ENCODE measurements around the gene CHST11.

The CHST11 gene

DNA sequence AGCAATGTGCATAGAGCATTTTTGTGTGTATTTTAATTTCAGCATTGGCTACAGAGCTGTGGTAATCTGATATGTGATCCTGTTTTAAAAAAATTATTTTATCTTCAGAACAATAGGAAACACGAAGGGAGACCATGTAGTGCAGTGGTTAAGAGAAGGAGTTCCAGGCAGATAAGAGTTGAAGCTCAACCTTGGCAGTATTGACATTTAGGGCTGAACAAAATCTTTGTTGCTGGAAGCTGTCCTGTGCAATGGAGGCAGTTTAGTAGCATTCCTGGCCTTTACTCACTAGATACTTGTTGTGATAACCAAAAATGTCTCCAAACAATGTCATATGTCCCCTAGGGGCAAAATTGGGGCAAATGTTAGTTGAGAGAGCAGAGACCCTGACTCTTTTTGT, 59.2 kb downstream of the CHST11 start:
- H3K4me1 ChIP-seq (ENCODE audit: control insufficient read depth, insufficient read depth, low read length): peaks cover 5% of the 10 kb centered on the region

DNA sequence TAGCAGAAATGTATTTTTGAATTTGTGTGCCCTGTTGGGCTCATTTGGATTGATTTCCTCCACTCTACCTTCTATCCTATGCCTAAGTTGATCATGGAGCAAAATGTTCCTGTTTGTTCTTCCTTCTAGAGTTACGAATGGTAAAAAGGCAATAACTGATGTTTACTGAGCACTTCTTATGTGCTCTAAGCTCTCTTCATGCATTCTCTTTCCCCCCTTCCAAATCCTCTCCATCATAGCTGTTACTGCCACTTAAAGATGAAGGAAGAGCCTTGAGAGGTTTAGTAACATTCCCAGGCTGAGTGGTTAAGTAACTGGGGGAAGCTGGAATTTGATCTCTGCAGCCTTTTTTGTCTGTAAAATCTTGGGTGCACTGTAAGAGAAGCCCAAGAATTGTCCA, 60.1 kb downstream of the CHST11 start:
- Histone ChIP-seq H3K27me3 (ENCODE audit: control insufficient read depth in 1 of 2, insufficient read depth in 2 of 2, low read length in 2 of 2) (no peaks in the 10 kb centered on the region), H3K4me3 (ENCODE audit: low read length in 2 of 2) (no peak overlapping the region), H3K9ac (ENCODE audit: low read length in 2 of 2) (no peak overlapping the region), H3K9me3 (ENCODE audit: control insufficient read depth in 2 of 2, low read length in 2 of 2) (no peaks in the 10 kb centered on the region), H3K4me1 (ENCODE audit: control insufficient read depth, insufficient read depth, low read length) (peaks cover 5% of the 10 kb centered on the region), H3K27ac (ENCODE audit: low read length) (no peak overlapping the region), H3K36me3 (ENCODE audit: control insufficient read depth in 2 of 2, insufficient read depth in 2 of 2, low read length in 2 of 2) (no peaks in the 10 kb centered on the region)

More for the DNA sequence above, 59.2 kb downstream of the CHST11 start:
- no peaks in the 10 kb centered on the region for H3K36me3 ChIP-seq (ENCODE audit: control insufficient read depth in 2 of 2, insufficient read depth in 2 of 2, low read length in 2 of 2)
- H3K27ac ChIP-seq (ENCODE audit: low read length): no peak overlapping the region
- no peaks in the 10 kb centered on the region for H3K9me3 ChIP-seq (ENCODE audit: control insufficient read depth in 2 of 2, low read length in 2 of 2)
- no peak overlapping the region for H3K4me3 ChIP-seq (ENCODE audit: low read length in 2 of 2)
- H3K9ac ChIP-seq (ENCODE audit: low read length in 2 of 2): no peak overlapping the region
- H3K27me3 ChIP-seq (ENCODE audit: control insufficient read depth in 1 of 2, insufficient read depth in 2 of 2, low read length in 2 of 2): no peaks in the 10 kb centered on the region

DNA sequence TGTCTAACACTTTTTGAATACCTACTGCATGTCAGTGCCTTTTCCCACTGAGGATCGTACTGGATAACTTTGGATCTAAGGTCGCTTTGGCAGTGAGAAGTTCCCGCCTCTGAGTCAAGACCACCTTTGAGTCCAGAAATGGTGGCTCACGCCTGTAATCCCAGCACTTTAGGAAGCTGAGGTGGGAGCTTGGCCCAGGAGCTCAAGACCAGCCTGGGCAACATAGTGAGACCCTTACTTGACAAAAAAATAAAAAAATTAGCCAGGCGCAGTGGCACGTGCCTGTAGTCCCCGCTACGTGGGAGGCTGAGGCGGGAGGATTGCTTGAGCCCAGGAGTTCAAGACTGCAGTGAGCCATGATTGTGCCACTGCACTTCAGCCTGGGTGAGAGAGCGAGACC, 61.1 kb downstream of the CHST11 start:
- Histone ChIP-seq H3K9me3 (ENCODE audit: control insufficient read depth in 2 of 2, low read length in 2 of 2) (no peaks in the 10 kb centered on the region), H3K4me1 (ENCODE audit: control insufficient read depth, insufficient read depth, low read length) (peaks cover 5% of the 10 kb centered on the region), H3K4me3 (ENCODE audit: low read length in 2 of 2) (no peak overlapping the region), H3K27ac (ENCODE audit: low read length) (no peak overlapping the region), H3K9ac (ENCODE audit: low read length in 2 of 2) (no peak overlapping the region), H3K36me3 (ENCODE audit: control insufficient read depth in 2 of 2, insufficient read depth in 2 of 2, low read length in 2 of 2) (no peaks in the 10 kb centered on the region), H3K27me3 (ENCODE audit: control insufficient read depth in 1 of 2, insufficient read depth in 2 of 2, low read length in 2 of 2) (no peaks in the 10 kb centered on the region)

DNA sequence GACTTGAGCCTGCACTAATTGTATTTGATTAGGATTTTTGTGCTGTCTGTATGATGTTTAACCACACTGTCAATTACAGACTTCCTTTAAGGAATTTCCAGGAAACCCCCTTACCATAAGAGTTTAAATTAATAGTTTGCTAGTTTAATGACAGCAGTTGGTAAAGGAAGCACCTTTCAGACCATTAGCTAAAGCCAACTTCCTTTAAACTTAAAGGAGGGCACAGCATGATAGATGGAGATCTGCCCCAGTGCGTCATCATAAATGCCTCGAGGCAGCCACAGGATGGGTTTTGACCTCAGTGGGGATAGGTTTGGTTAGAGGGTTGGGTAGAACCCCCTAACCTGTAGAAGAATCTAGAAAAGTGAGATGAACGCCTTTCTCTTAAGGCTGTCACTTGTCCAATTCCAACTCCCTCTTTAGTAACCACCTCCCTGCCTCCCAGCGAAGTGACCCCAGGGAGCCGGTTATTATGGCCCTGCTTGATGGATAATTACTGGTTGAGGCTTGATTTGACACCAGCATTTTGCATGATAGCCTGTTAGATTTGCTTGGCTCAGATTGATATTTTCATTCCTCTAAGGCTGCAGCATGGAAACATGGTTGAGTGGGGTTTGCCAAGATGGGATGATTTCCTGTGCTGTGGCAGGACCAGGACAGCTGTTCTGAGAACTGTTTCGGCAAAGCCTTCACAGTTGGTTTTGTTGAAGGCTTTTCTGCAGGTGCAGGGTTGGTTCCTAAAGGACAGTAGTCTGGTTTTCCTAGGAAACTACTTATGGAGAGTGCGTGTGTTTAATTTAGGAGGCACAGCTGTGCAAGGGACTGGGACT, 62.7 kb downstream of the CHST11 start:
- H3K4me1 ChIP-seq (ENCODE audit: control insufficient read depth, insufficient read depth, low read length): peaks cover 7% of the 10 kb centered on the region
- H3K4me3 ChIP-seq (ENCODE audit: low read length in 2 of 2): no peak overlapping the region
- H3K27ac ChIP-seq (ENCODE audit: low read length): no peak overlapping the region
- H3K36me3 ChIP-seq (ENCODE audit: control insufficient read depth in 2 of 2, insufficient read depth in 2 of 2, low read length in 2 of 2): no peaks in the 10 kb centered on the region
- H3K9ac ChIP-seq (ENCODE audit: low read length in 2 of 2): no peak overlapping the region
- H3K27me3 ChIP-seq (ENCODE audit: control insufficient read depth in 1 of 2, insufficient read depth in 2 of 2, low read length in 2 of 2): no peaks in the 10 kb centered on the region
- H3K9me3 ChIP-seq (ENCODE audit: control insufficient read depth in 2 of 2, low read length in 2 of 2): no peaks in the 10 kb centered on the region

DNA sequence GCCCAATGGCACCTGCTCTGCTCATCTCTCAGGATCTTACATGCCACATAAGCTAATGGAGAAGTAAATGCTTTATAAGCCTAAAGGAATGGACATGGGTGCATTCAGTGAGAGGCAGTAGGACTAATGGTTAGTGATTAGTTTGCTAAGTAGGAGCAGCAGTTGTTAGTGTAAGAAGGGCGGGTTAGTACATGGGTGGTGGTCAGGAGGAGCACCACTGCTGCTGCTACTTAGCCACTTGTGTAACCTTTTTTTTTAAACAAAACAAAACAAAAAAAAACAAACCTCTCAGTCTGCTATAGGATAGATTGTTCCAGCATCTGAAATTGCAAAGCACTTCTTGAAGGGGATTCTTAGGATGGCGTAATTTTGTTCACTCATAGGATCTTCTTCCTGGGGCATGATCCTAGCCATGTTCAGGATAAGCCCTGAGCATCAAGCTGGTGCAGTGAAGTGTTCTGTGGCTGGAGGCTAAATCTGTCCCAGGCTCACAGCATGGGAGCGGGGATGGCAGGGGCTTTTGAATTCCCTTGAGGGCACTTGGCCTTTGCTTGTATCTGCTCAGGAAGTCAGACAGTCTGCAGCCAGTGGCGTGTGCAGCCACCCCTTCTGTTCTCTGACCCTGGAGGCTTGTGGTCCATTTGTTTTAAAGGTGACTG, 63.6 kb downstream of the CHST11 start:
- Histone ChIP-seq H3K27me3 (ENCODE audit: control insufficient read depth in 1 of 2, insufficient read depth in 2 of 2, low read length in 2 of 2) (no peaks in the 10 kb centered on the region), H3K9ac (ENCODE audit: low read length in 2 of 2) (no peak overlapping the region), H3K36me3 (ENCODE audit: control insufficient read depth in 2 of 2, insufficient read depth in 2 of 2, low read length in 2 of 2) (no peaks in the 10 kb centered on the region), H3K4me1 (ENCODE audit: control insufficient read depth, insufficient read depth, low read length) (peaks cover 7% of the 10 kb centered on the region), H3K4me3 (ENCODE audit: low read length in 2 of 2) (no peak overlapping the region), H3K9me3 (ENCODE audit: control insufficient read depth in 2 of 2, low read length in 2 of 2) (no peaks in the 10 kb centered on the region), H3K27ac (ENCODE audit: low read length) (no peak overlapping the region)

DNA sequence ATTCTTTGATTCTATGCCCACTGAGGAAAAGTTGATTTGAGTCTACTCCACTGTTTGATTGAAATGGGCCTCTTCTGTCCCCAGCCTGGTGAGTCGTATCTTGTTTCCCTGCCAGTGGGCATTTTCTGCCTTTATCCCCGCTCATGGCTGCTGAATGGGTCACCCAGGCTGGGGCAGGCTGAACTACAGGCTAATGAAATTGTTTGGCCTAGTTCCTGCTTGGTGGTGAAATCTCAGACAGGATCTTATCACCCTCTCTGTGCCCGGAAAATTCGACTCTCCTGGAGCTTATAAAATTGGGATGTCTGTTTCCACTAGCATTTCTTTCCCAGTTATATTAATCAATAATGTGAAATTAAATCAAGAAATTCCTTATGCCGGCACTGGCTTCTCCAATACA, 65.0 kb downstream of the CHST11 start:
- no peak overlapping the region for H3K9ac ChIP-seq (ENCODE audit: low read length in 2 of 2)
- no peak overlapping the region for H3K4me3 ChIP-seq (ENCODE audit: low read length in 2 of 2)
- H3K9me3 ChIP-seq (ENCODE audit: control insufficient read depth in 2 of 2, low read length in 2 of 2): no peaks in the 10 kb centered on the region
- no peaks in the 10 kb centered on the region for H3K36me3 ChIP-seq (ENCODE audit: control insufficient read depth in 2 of 2, insufficient read depth in 2 of 2, low read length in 2 of 2)
- no peaks in the 10 kb centered on the region for H3K27me3 ChIP-seq (ENCODE audit: control insufficient read depth in 1 of 2, insufficient read depth in 2 of 2, low read length in 2 of 2)
- no peak overlapping the region for H3K27ac ChIP-seq (ENCODE audit: low read length)
- H3K4me1 ChIP-seq (ENCODE audit: control insufficient read depth, insufficient read depth, low read length): peaks cover 12% of the 10 kb centered on the region

DNA sequence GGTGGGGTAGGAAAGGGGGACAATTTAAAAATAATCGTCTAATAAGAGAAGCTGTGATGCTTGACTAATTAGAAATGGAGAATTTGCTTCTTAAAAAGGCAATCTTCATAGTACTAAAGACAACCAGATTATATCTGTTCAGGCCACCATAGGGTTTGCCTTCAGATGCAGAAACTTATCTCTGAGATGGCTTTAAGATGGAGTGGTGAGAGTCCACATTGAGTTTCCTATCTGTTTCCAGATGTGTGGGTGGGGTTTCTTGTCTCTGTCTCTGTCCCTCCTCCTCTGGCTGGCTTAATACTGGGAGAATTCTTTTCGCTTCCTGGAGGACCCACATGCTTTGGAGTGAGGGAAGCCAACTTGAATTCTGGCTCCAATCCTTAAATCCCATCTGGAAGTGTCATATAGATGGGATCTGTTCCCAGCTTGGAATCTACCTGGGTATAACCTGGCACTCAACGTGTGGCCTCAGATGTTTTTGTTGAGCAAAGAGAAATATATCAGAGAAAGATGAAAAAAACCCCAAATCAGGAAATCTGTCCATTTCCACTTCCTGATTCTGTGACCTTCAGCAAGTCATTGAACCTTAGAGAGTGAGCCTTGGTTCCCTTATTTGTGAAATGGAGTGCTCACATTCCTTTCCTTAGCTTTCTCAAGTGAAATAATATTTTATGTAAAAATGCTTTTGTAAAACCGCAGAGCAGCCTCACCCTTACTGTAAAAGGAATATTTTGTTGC, 66.4 kb downstream of the CHST11 start:
- Histone ChIP-seq H3K4me1 (ENCODE audit: control insufficient read depth, insufficient read depth, low read length) (peaks cover 15% of the 10 kb centered on the region), H3K27ac (ENCODE audit: low read length) (no peak overlapping the region)

DNA sequence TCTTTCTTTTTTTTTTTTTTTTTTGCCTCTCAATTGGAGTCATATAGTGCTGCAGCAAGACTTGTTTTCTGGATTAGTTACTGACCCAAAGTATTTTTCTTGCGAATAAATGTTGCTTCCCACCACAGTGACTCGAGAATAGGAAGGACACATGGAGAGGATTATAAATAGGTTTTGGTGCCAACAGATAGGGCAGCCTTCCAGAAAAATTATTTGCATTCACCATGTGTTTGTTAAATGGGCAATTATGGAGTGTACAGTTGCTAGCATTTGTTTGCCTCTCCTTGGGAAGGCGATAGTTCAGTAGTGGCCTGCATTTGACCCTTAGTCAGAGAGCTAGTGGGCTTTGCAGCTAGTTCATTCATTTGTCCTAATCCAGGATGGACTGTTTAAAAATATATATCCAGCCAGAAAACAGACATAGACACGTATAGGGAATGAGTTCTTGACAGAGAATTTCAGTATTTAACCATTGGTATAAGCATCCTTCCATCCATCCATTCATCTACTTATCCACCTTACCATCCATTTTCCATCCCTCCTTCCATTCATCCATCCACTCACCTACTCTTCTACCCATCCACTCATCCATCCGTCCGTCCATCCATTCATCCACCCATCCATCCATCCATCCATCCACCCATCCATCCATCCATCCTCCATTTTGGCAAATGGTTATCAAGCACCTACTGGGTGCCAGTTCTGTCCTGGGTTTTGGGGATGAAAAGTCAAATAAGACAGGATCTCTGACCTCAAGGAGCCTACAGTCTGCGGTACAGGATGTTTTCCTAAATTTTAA, 67.5 kb downstream of the CHST11 start:
- Histone ChIP-seq H3K9me3 (ENCODE audit: control insufficient read depth in 2 of 2, low read length in 2 of 2) (no peaks in the 10 kb centered on the region), H3K4me3 (ENCODE audit: low read length in 2 of 2) (no peak overlapping the region), H3K36me3 (ENCODE audit: control insufficient read depth in 2 of 2, insufficient read depth in 2 of 2, low read length in 2 of 2) (no peaks in the 10 kb centered on the region), H3K27ac (ENCODE audit: low read length) (no peak overlapping the region), H3K9ac (ENCODE audit: low read length in 2 of 2) (no peak overlapping the region), H3K27me3 (ENCODE audit: control insufficient read depth in 1 of 2, insufficient read depth in 2 of 2, low read length in 2 of 2) (no peaks in the 10 kb centered on the region), H3K4me1 (ENCODE audit: control insufficient read depth, insufficient read depth, low read length) (peaks cover 15% of the 10 kb centered on the region)

More for the DNA sequence above, 66.4 kb downstream of the CHST11 start:
- Histone ChIP-seq H3K27me3 (ENCODE audit: control insufficient read depth in 1 of 2, insufficient read depth in 2 of 2, low read length in 2 of 2) (no peaks in the 10 kb centered on the region), H3K9ac (ENCODE audit: low read length in 2 of 2) (no peak overlapping the region), H3K36me3 (ENCODE audit: control insufficient read depth in 2 of 2, insufficient read depth in 2 of 2, low read length in 2 of 2) (no peaks in the 10 kb centered on the region), H3K4me3 (ENCODE audit: low read length in 2 of 2) (no peak overlapping the region), H3K9me3 (ENCODE audit: control insufficient read depth in 2 of 2, low read length in 2 of 2) (no peaks in the 10 kb centered on the region)

DNA sequence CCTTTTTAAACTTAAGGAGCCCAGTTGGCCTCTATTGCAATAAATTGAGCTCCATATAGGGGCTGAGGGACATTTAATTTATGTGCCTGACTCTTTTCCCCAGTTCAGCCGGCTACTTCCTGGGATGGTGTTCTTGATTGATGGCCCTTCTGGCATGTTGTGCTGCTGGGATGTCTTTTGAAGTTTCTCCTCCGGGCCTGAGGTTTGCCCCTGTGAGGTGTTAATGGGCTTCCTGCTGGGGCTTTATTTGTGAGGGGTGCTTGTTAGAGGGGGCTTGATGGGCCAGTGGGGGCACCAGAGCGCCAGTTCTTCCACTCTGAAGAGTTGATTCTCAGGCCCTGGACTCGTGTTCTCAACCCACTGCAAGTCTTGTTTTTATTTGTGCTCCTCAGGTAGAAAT, 69.6 kb downstream of the CHST11 start:
- no peaks in the 10 kb centered on the region for H3K27me3 ChIP-seq (ENCODE audit: control insufficient read depth in 1 of 2, insufficient read depth in 2 of 2, low read length in 2 of 2)
- H3K9ac ChIP-seq (ENCODE audit: low read length in 2 of 2): no peak overlapping the region
- H3K9me3 ChIP-seq (ENCODE audit: control insufficient read depth in 2 of 2, low read length in 2 of 2): no peaks in the 10 kb centered on the region
- no peak overlapping the region for H3K4me3 ChIP-seq (ENCODE audit: low read length in 2 of 2)
- H3K36me3 ChIP-seq (ENCODE audit: control insufficient read depth in 2 of 2, insufficient read depth in 2 of 2, low read length in 2 of 2): no peaks in the 10 kb centered on the region
- H3K27ac ChIP-seq (ENCODE audit: low read length): no peak overlapping the region
- peaks cover 13% of the 10 kb centered on the region for H3K4me1 ChIP-seq (ENCODE audit: control insufficient read depth, insufficient read depth, low read length)

DNA sequence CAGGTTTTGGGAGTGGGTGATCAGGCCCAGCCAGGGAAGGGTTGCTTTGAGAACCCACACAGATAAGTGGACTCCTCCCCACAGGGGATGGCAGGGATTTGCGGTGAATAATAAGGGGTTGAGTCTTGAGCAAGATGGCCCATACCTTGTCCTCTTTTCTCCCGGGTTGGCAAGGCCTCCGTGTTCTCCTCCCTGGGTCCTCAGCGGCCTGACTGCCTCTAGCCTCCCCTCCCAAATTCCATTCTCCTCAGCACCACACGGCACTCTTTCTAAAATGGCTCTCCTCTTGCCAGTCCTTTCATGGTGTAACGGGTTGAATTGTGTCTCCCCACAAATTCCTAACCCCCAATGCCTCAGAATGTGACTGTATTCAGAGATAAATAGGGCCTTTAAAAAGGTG, 70.0 kb downstream of the CHST11 start:
- no peaks in the 10 kb centered on the region for H3K9me3 ChIP-seq (ENCODE audit: control insufficient read depth in 2 of 2, low read length in 2 of 2)
- H3K36me3 ChIP-seq (ENCODE audit: control insufficient read depth in 2 of 2, insufficient read depth in 2 of 2, low read length in 2 of 2): no peaks in the 10 kb centered on the region
- H3K27me3 ChIP-seq (ENCODE audit: control insufficient read depth in 1 of 2, insufficient read depth in 2 of 2, low read length in 2 of 2): no peaks in the 10 kb centered on the region
- no peak overlapping the region for H3K27ac ChIP-seq (ENCODE audit: low read length)
- H3K4me1 ChIP-seq (ENCODE audit: control insufficient read depth, insufficient read depth, low read length): peaks cover 13% of the 10 kb centered on the region
- no peak overlapping the region for H3K4me3 ChIP-seq (ENCODE audit: low read length in 2 of 2)
- H3K9ac ChIP-seq (ENCODE audit: low read length in 2 of 2): no peak overlapping the region

Measured in stomach smooth muscle (tissue), 2 donors.